Hepatocyte (in vitro differentiated cells): ENCODE results near the gene LITAF.

Experiments used
- CTCF ChIP-seq: fragments of 200-600 bp; sonication (generic); IDR thresholded peaks from 2 replicates; pipeline ENCODE4 v1.5.1; 2016; ENCODE audit warnings: antibody characterized with exemption, mild to moderate bottlenecking; ENCODE audit not compliant: poor library complexity
- EZH2 ChIP-seq: fragments of 200-600 bp; sonication (generic); IDR thresholded peaks from 2 replicates; pipeline ENCODE4 v1.6.1; 2016; ENCODE audit warnings: antibody characterized with exemption, mild to moderate bottlenecking, borderline replicate concordance
- EZH2phosphoT487 ChIP-seq: fragments of 200-600 bp; sonication (generic); IDR thresholded peaks from one replicate; pipeline ENCODE4 v1.6.1; 2018; ENCODE audit warnings: antibody characterized with exemption, mild to moderate bottlenecking, low read depth, moderate library complexity; ENCODE audit not compliant: unreplicated experiment, severe bottlenecking

- TF ChIP-seq EZH2phosphoT487 (no peak), CTCF (no peak), EZH2 (no peak)
Observed at GRCh38 chr16:11583889-11584565, 2.7 kb downstream of the LITAF start.
